ENCODE data around the gene LRP1B.

GRCh38 chr2:141835103-141835502 is 295.7 kb downstream of the LRP1B start:
- no peak for TF ChIP-seq CTCF (IDR thresholded peaks at IDR 0.05 in 4 of 5, conservative IDR thresholded peaks at IDR 0.05 in 1 of 5)
- no peak for TF ChIP-seq POLR2A (IDR thresholded peaks at IDR 0.05)
